Measurements from ENCODE around the gene GRM4.

DNA sequence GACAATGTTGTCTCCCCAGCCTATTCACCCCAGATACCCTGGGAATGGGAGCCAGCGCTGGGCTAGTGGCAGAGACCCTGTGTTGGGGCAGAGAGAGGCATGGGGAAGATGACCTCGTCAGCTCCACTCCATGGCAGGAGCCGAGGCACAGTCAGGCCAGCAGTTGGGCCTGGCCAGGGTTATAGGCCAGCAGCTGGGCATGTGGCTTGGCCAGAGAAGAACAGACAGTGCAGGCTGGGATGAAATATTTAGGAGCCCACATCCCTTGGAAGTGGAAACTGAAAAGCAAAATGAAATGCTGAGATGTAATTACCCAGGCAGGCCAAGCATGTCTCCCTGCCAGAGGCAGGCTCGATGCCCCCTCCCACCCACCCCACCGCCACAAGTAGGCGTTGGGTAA lies 70.0 kb downstream of the GRM4 start:
- TF ChIP-seq GATA2 (IDR thresholded peaks at IDR 0.05; ENCODE audit: low read depth, low read length) (no peak), GATA3 (IDR thresholded peaks at IDR 0.05; ENCODE audit: low read depth, low read length) (no peak)
